HG02571 (cell line): ENCODE data around the gene CFAP221.

Experiments used
- ATAC-seq: cut with Tn5 transposase; IDR thresholded peaks from one replicate; pipeline ENCODE4 v1.9.1; 2021; ENCODE audit warnings: mild to moderate bottlenecking, moderate library complexity; ENCODE audit not compliant: unreplicated experiment

The CFAP221 gene

GRCh38 chr2:119697290-119698020, 153.2 kb downstream of the CFAP221 start:
- ATAC-seq, result peak; percentile 93

- no peak for ATAC-seq
Observed at GRCh38 chr2:119698246-119698645, 154.0 kb downstream of the CFAP221 start.

GRCh38 chr2:119699016-119699606, 154.9 kb downstream of the CFAP221 start:
- no peak for ATAC-seq

- no peak for ATAC-seq
Observed at GRCh38 chr2:119700866-119701265, 156.6 kb downstream of the CFAP221 start.

- ATAC-seq, result no peak
Observed at GRCh38 chr2:119701352-119701751, 157.1 kb downstream of the CFAP221 start.

GRCh38 chr2:119702203-119702917, 158.1 kb downstream of the CFAP221 start:
- no peak for ATAC-seq

GRCh38 chr2:119702918-119703401, 158.7 kb downstream of the CFAP221 start:
- peak; percentile 87 for ATAC-seq

GRCh38 chr2:119703526-119703925, 159.3 kb downstream of the CFAP221 start:
- ATAC-seq, result no peak

- ATAC-seq, result no peak
Observed at GRCh38 chr2:119704670-119705120, 160.4 kb downstream of the CFAP221 start.

GRCh38 chr2:119706221-119706620, 162.0 kb downstream of the CFAP221 start:
- ATAC-seq, result no peak
